GM19324 (cell line): ENCODE measurements around the gene CEMIP2.

Source experiments
- ATAC-seq: cut with Tn5 transposase; IDR thresholded peaks from one replicate; pipeline ENCODE4 v1.9.1; 2021; ENCODE audit warnings: mild to moderate bottlenecking, moderate library complexity; ENCODE audit not compliant: unreplicated experiment, low FRiP score

Gene CEMIP2

DNA sequence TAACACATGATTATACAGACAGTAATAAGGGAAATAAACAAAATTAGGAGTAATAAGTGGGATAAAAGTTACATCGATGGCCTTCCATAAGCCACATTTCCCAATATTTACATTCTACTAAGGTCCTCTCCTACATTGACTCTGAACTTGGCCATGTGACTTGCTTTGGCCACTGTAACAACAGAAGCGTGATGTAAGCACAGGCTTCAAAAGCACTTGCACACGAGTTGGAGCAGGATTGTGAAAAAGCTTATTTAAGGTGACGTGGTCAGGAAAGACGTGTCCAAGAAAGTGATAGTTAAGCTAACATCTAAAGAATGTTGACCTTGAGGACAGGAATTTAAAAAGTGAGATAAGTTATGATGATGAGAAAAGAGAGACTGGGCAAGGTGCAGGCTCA is 9.8 kb upstream of the CEMIP2 start:
- no peak for ATAC-seq

- ATAC-seq, result peak; percentile 66
Observed at GRCh38 chr9:71774920-71775319, 6.6 kb upstream of the CEMIP2 start.

- no peak for ATAC-seq
Observed at GRCh38 chr9:71772726-71773125, 4.4 kb upstream of the CEMIP2 start.

DNA sequence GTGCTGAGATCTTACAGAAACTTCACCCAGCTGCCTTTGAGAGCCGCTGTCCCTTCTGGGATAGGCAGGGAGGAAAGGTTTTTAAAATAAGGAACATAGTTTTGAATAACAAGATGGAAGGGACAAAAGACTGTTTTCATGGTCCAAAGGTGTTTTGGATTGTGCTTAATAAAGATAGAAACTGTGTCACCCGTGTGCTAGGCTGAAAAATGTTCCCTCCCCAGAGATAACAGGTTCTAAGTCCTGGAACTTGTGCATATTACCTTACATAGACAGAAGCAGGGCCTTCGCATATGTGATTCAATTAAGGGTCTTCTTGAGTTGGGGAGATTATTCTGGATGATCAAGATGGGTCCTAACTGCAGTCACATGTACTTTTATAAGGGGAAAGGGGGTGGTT is 1.9 kb upstream of the CEMIP2 start:
- no peak for ATAC-seq

DNA sequence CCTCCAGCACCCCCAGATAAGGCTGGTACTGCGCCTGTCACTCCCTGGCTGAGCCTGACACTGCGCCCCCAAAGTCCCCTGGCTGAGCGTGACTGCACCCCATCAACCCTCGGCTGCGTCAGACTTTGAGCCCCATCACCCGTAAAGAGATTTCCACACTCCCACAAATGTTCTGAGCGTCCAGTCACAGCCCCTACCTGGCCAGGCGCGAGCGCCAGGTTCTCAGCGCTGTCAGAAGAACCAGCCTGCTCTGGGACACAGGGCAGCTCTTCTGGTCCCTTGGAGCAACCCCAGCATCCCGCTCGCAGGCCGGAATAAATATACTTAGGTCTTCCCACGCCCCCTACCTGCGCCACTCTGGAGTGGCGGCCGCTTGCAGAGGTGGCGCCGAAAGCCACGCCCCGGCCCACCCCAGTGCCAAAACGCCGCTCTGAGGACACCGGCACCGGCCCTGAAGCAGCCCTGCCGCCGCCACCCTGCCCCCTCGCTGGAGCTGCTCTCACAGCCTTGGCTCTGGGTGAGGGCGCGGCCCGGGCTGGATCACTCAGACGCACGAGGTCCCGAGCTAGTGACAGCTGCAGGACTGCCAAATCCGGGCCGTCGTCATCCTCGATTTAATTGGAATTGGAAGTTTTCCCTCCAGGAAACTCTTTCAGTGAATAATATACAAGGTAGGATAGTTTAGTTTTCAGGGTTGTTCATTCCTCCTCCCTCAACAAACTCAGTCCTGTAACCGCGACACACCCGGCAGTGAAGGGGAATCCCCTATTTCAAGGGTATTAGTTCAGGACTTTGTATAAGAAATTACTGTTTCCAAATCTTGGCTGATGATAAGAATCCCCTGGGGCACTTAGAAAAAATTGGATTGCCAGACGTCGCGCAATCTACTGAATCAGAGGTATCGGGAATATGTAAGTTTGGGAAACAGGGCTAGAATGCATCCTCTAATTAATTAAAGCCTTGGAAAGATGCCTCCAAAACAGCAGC is 1.2 kb upstream of the CEMIP2 start:
- peak; percentile 42 for ATAC-seq

- no peak for ATAC-seq
Observed at GRCh38 chr9:71767776-71768321, 464 bp downstream of the CEMIP2 start.

DNA sequence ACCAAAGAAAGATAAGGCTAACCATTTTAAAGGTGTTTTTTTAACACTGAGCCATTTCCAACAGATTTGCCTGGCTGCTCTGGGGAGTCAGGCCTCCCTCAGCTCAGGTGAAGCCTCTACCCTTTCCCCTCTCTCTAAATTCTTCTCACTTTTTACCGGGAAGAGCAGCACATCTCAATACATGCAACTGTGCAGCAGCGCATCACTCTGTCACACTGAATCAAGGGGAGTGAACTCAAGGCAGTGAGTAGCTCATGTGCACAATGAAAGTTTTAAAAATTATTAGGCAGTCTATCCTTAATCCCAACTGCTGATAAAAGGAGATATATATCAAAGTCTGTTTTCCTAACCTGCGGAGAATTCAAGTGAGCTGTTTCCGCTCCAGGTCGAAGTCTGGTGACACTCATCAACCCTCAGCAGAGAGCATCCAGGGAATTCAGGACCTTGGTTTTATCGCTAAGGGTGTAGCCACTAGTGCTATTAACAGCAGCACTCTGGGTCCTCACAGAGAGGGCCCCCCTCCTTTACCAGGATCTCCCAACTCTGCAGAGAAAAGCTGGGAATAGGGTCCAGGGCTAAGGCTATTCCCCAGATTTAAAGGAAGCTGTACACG is 1.0 kb downstream of the CEMIP2 start:
- no peak for ATAC-seq

DNA sequence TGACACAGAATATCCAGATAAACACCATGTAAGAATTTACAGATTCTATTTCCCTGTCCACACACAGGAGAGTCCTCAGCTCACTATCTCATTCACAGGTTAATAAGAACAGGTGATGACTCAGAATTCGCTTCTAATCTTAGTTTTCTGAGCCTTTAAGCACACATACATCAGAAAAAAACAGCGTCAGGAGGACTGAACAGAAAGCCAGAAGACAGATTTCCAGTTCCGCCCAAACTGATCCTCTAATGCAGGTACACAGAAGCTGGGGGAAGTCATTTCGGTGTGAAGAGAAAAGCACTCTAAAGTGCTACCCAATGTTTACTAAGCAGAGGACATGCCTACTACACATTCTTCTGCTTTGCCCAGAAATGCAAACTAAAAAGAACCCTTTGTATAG is 1.6 kb downstream of the CEMIP2 start:
- ATAC-seq, result no peak

GRCh38 chr9:71765693-71766092 is 2.6 kb downstream of the CEMIP2 start:
- ATAC-seq, result no peak

GRCh38 chr9:71764891-71765290 is 3.4 kb downstream of the CEMIP2 start:
- ATAC-seq, result no peak

- ATAC-seq, result no peak
Observed at GRCh38 chr9:71764463-71764862, 3.9 kb downstream of the CEMIP2 start.

- no peak for ATAC-seq
Observed at GRCh38 chr9:71763832-71764231, 4.5 kb downstream of the CEMIP2 start.

DNA sequence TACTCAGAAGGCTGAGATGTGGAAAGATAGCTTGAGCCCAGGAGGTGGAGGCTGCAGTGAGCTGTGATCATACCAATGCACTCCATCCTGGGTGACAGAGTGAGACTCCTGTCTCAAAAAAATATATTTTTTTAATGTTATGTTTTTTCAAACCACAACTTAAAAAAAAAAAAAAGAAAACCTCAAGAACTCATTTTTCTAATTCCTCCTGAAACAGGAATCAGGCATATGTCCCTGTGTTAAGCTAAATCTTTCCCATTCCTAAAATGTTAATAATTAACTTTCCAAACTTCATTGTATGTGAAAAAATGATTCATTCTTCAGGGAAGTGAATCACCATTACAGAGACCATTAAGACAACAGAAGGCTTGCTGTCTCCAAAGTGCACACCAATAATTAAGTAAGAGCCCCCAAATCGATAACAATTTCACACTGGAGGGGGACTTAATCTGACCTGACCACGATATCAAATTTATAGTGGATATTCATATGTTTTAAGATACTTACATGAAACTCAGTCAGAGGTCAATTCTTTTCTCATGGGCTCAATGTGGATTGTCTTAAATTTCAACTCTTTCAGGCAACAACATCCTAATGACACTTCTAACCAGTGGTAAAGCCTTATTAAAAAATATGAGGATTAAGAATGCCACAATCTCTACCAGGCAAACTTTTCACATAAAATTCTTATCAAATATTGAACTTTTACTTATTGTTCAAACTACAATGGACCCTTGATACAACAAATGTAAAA is 5.2 kb downstream of the CEMIP2 start:
- ATAC-seq, result no peak

- ATAC-seq, result no peak
Observed at GRCh38 chr9:71761938-71762353, 6.4 kb downstream of the CEMIP2 start.

DNA sequence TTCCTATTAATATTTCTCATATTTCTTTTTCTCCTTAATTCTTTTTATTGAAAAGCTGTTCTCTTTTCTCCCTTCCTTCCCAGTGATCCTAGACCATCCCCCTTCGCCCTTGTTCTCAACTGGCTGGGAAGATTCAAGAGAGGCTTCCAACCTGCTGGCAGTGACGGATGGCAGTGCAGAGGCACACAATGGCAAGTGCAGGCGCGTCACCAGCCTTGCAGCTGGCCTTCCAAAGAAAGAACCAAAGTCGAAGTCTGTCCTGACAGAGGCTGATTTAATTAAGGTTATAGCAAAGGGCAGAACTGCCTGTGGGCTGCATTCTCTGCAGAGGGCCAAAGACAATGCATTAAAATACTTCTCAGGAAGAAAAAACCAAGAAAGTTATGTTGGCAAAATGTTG is 7.4 kb downstream of the CEMIP2 start:
- ATAC-seq, result no peak

- ATAC-seq, result no peak
Observed at GRCh38 chr9:71758785-71759184, 9.5 kb downstream of the CEMIP2 start.

- no peak for ATAC-seq
Observed at GRCh38 chr9:71758277-71758676, 10.0 kb downstream of the CEMIP2 start.

DNA sequence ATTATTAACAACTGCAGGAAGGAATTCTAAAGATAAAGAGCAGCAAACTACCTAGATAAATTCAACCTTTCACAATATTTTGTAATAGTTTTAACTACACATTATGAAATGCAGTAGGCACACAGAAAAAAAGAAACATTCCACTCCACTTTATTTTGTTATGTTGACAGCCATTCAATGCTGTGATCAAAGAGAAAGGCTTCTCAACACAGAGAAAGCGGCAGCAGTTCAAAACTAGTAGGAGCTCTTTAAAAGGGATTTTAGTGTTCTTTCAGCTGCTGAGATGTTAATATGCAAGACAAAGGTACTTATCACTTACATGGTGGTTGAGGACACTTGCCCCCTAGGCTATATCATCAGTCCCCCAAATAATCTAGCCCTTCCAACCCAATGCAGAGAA is 11.6 kb downstream of the CEMIP2 start:
- no peak for ATAC-seq

GRCh38 chr9:71755869-71756268 is 12.4 kb downstream of the CEMIP2 start:
- no peak for ATAC-seq

DNA sequence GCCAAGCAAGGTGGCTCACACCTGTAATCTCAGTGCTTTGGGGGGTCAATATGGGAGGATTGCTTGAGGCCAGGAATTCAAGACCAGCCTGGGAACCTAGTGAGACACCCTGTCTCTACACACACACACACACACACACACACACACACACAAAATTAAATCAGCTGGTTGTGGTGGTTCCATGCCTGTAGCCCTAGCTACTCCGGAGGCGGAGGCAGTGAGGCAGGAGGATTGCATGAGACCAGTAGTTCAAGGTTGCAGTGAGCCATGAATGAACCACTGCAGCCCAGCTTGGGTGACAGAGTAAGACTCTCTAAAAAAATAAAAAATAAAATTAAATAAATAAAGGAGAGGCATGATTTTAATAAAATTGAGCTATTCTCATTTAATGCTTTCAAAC is 13.1 kb downstream of the CEMIP2 start:
- ATAC-seq, result no peak

DNA sequence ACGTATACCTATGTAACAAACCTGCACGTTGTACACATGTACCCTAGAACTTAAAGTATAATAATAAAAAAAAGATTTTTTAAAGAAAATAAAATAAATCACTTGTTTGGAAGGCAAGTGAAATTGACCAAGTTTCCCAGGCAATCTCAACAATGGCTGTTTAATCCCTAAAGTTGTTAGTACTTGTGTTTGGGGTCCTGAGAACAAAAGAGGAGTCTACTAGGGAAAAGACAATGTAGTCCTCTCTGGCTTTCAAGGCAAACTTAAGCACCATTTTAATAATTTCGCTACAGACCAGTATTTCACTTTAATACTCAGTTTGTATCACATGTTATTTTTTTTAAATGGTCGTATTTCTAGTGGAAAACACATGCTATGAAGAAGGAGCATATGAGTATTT is 14.2 kb downstream of the CEMIP2 start:
- ATAC-seq, result no peak
